Body of pancreas (tissue), 4 donors: ENCODE measurements around the gene GALNT2.

Source experiments
- CTCF ChIP-seq, 7 experiments: fragments of 450-650 bp in 4 of 7; fragments of 200-600 bp in 3 of 7; sonication (generic) in 3 of 7; IDR thresholded peaks; one replicate each; pipeline ENCODE4 v1.5.1; 2016 to 2019; ENCODE audit warnings: antibody characterized with exemption in 7 of 7
- POLR2A ChIP-seq, 3 donors: fragments of 450-650 bp; IDR thresholded peaks; one replicate each; pipeline ENCODE4 v1.6.1; 2016; ENCODE audit warnings: antibody characterized with exemption in 3 of 3, mild to moderate bottlenecking in 2 of 3

GRCh38 chr1:230200276-230200675, 133.2 kb downstream of the GALNT2 start:
- TF ChIP-seq CTCF (IDR thresholded peaks at IDR 0.05), result no peak
- no peak for TF ChIP-seq POLR2A (IDR thresholded peaks at IDR 0.05)
